Right ventricle myocardium superior (tissue), 1 donor: Measurements from ENCODE around the gene ACSL3. TPM values are rescaled to one million over a fixed set of nuclear protein-coding genes. Genes with fewer than 3 reads are reported as not detected.
A peak's percentile ranks its signal among the peaks of the same experiment; 100 is the strongest.

Experiments
- ATAC-seq: fragments of 200-7000 bp; cut with Tn5 transposase; one replicate; pipeline ENCODE4 v1.9.1; 2020; ENCODE audit warnings: mild to moderate bottlenecking; ENCODE audit not compliant: poor library complexity
- DNase-seq: peaks from one replicate; pipeline ENCODE4 v3.0.0-alpha.2; 2020
- intact Hi-C: fragments of 100-400 bp; cut with DNase I; formaldehyde crosslinking; loops from one replicate; pipeline ENCODE4 v1.11.2; 2022
- total RNA-seq: library from RNA; stranded (reverse); fragmentation: NEBNext Ultra II Directional; extraction: Animal tissue kit (Norgen Biotek cat#: 25700); gene quantifications from one replicate; pipeline ENCODE4 v1.2.1, GENCODE V29; 2021
- donor health status: DM: no; HTN: yes; CAD: no; lungs with severe emphysema.

ACSL3 gene
- total RNA-seq, 1 donor from 2014 or later, result 50.8 TPM

- DNase-seq (no peak), ATAC-seq (no peak)
- intact Hi-C loops, result no loop called here
Measured at GRCh38 chr2:222875482-222875881, 14.6 kb downstream of the ACSL3 start.

DNA sequence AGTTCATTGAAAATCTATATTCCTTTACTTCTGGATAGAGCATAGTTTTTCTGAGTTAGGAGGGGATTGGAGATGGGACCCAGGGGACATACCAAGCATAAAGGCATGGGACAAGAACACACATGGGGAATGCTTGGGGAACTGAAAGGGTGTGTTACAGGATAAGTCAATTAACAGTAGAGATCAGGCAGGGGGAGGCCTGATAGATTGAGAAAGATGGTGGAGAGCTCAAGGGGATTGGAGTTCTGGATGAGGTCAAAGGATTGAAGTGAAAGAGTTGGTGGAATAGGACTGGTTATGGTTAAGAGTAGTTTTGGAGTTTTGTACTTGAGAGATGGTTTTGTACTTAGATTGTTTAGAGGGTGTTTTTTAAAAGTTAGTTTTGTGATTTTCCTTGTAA lies 16.1 kb downstream of the ACSL3 start:
- intact Hi-C loops, result no loop called here
- no peak for ATAC-seq
- DNase-seq, result no peak

DNA sequence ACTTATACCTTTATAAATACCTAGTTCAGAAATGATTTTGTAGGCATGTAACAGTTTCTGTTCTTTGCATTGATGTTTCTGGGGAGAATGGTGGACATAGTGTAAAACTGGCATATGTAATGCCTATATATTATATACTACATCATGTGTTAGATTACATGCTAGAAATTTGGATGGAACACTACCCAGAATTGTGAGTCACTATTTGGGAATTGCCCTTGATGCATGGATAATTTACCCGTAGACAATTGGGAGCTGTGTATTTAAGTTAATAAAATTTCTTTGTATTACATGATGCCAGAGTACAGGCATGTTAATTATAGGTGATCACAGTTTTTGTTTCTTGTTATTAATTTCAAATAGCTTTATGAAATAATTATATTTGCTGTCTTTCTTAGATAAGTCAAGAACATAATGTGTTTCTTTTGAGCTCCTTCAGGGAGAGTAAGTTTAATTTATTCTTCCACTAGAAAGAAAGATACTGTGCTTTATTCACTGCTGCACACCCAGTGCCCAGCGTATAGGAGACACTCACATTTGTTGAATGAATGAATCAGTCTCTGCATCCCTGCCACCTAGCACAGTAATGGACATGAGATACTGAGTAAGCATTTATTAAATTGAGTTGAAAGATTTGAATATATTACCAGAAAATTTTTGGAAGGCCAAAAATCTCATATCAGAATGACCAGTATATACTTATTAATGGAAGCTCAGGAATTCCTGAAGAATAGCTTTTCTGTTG lies 16.9 kb downstream of the ACSL3 start:
- ATAC-seq (no peak), DNase-seq (no peak)
- intact Hi-C loops, result no loop called here

GRCh38 chr2:222878301-222878876 lies 17.6 kb downstream of the ACSL3 start:
- intact Hi-C loops, result no loop called here
- no peak for ATAC-seq
- DNase-seq, result no peak

- no peak for ATAC-seq
- intact Hi-C loops, result no loop called here
Measured at GRCh38 chr2:222878877-222879603, 18.2 kb downstream of the ACSL3 start.

DNA sequence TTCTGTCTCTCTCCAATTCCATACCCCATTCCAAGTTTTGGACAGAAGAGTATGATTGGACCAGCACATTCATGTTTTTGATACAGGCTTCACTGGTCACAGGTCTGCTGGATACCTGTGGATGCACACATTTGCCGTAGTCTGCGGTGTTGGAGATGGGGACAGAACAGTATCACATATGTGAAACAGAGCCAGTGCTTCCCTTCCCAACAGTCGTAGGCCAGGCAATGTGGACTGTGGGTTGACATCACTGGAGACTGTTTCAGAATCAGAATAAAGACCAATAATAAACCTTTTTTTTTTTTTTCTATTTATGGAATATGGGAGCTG lies 18.7 kb downstream of the ACSL3 start:
- DNase-seq, result no peak
- ATAC-seq, result no peak

More at GRCh38 chr2:222878877-222879603, 18.2 kb downstream of the ACSL3 start:
- no peak for DNase-seq

GRCh38 chr2:222882484-222882928 lies 21.7 kb downstream of the ACSL3 start:
- intact Hi-C loops, result no loop called here
- ATAC-seq, result peak; percentile 30

More for the DNA sequence above, 18.7 kb downstream of the ACSL3 start:
- intact Hi-C loops, result no loop called here

DNA sequence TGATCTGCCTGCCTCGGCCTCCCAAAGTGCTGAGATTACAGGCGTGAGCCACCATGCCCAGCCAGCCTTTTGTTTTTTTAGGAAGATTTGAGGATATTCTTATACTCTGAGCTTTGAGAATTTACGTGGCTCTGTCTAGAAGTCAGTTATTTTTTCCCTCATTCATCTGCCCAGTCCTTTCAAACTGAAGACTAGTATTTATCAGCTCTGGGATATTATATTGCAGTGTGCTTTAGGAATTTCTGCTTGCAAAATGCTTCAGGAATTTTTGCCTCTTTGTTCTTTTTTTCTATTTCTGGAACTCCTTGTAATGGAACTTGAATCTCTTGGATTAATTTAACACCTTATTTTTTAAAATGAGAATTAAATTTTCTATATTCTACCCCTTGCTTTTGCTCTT lies 22.6 kb downstream of the ACSL3 start:
- ATAC-seq, result no peak
- intact Hi-C loops, result no loop called here
- DNase-seq, result no peak

More at GRCh38 chr2:222882484-222882928, 21.7 kb downstream of the ACSL3 start:
- DNase-seq, result no peak

- intact Hi-C loops, result no loop called here
Measured at GRCh38 chr2:222884114-222884771, 23.4 kb downstream of the ACSL3 start.

GRCh38 chr2:222884805-222885424 lies 24.1 kb downstream of the ACSL3 start:
- no peak for DNase-seq
- ATAC-seq, result peak; percentile 67
- intact Hi-C loops, result no loop called here

More at GRCh38 chr2:222884114-222884771, 23.4 kb downstream of the ACSL3 start:
- ATAC-seq (peak; percentile 64), DNase-seq (no peak)

- ATAC-seq, result no peak
- DNase-seq, result no peak
- intact Hi-C loops, result no loop called here
Measured at GRCh38 chr2:222887124-222887523, 26.3 kb downstream of the ACSL3 start.

GRCh38 chr2:222888716-222889115 lies 27.9 kb downstream of the ACSL3 start:
- ATAC-seq (no peak), DNase-seq (no peak)
- intact Hi-C loops, result no loop called here

GRCh38 chr2:222891890-222892289 lies 31.1 kb downstream of the ACSL3 start:
- DNase-seq (no peak), ATAC-seq (no peak)
- intact Hi-C loops, result no loop called here

DNA sequence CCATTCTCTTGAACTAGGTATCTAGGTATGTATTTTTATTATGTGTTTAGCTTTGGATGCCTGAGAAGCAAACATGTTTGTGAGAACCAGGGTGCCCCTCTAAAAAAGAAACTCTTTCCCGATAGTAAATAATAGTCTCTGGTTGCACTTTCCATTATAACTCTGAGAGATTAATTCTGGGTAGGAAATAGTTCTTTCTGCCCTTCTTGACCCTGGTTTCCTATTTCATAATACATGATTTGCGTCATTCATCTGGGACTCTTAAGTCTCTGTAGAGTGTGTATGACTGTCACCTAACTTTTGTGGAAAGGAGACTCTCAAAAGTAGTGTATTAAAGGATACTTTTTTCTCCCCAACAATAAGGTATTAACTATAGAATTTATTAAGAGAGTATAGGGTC lies 31.5 kb downstream of the ACSL3 start:
- DNase-seq (no peak), ATAC-seq (peak; percentile 81)
- intact Hi-C loops, result no loop called here

GRCh38 chr2:222892761-222893160 lies 31.9 kb downstream of the ACSL3 start:
- intact Hi-C loops, result no loop called here
- no peak for ATAC-seq

DNA sequence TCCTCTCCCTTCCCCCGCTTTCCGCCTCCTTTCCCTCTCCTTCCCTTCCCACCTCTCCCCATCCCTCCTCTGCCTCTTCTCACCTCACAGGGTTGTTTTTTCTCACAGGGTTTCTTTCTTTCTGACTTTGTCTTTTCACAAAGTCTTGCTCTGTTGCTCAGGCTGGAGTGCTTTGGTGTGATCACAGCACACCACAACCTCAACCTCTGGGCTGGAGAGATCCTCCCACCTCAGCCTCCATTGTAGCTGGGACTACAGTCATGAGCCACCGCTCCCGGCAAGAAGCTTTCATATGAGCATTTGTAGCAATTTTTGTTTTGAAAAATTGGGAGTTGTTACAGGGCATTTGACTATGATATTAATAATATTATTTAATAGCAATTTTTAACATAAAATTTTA lies 32.9 kb downstream of the ACSL3 start:
- ATAC-seq, result no peak
- DNase-seq, result no peak
- intact Hi-C loops, result no loop called here

More at GRCh38 chr2:222892761-222893160, 31.9 kb downstream of the ACSL3 start:
- DNase-seq, result no peak

DNA sequence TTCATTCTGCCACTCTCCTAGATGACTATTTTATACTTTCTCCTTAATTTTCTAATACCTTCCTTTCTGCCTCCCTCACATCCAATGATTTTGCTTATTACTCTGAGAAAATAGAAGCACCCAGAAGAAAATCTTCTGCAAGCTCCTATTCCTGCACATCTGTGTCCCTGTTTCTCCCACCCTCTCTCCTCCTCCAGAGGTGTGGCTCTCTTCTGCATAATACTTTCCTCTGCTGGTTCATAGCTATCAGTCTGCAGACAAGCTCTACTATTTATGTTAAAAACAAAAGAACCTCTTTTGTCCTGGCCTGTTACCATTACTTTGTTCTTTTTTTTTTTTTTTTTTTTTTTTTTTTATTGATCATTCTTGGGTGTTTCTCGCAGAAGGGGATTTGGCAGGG lies 34.3 kb downstream of the ACSL3 start:
- intact Hi-C loops, result no loop called here
- DNase-seq (no peak), ATAC-seq (no peak)

- DNase-seq, result no peak
- intact Hi-C loops, result no loop called here
- peak; percentile 34 for ATAC-seq
Measured at GRCh38 chr2:222897898-222898297, 37.1 kb downstream of the ACSL3 start.
